HepG2 (cell line): Measurements from ENCODE around the gene CHCHD6. TPM values are rescaled to one million over a fixed set of nuclear protein-coding genes. Genes with fewer than 3 reads are reported as not detected.

ENCODE experiments used
- CHD4 ChIP-seq: fragments of 200-600 bp; sonication (generic); IDR thresholded peaks from 2 replicates; pipeline ENCODE4 v1.7.0; 2017; ENCODE audit warnings: mild to moderate bottlenecking, low read length, borderline replicate concordance
- GPN1 ChIP-seq: sonication (generic); formaldehyde crosslinking; IDR thresholded peaks from 2 replicates; pipeline ENCODE4 v1.5.1; 2020; ENCODE audit warnings: missing genetic modification reagents, borderline replicate concordance
- HOXA5 ChIP-seq: sonication (generic); formaldehyde crosslinking; IDR thresholded peaks from 2 replicates; pipeline ENCODE4 v1.4.0; 2020; ENCODE audit warnings: missing genetic modification reagents
- MTERF4 ChIP-seq: sonication (generic); formaldehyde crosslinking; IDR thresholded peaks from 2 replicates; pipeline ENCODE4 v1.8.0; 2023; ENCODE audit warnings: mild to moderate bottlenecking, missing genetic modification reagents
- MYPOP ChIP-seq: sonication (generic); formaldehyde crosslinking; IDR thresholded peaks from 2 replicates; pipeline ENCODE4 v1.8.1; 2023; ENCODE audit warnings: mild to moderate bottlenecking, moderate library complexity, missing genetic modification reagents
- SMAD9 ChIP-seq: sonication (generic); formaldehyde crosslinking; IDR thresholded peaks from 2 replicates; pipeline ENCODE4 v1.5.1; 2020; ENCODE audit warnings: mild to moderate bottlenecking, missing genetic modification reagents
- SOX13 ChIP-seq, 3 experiments: fragments of 450-650 bp in 1 of 3; sonication (generic) in 1 of 3; formaldehyde crosslinking in 1 of 3; IDR thresholded peaks in 2 of 3; conservative IDR thresholded peaks in 1 of 3; 2 replicates each; pipeline versions ENCODE4 v1.5.0 to v1.6.1; 2016 to 2020; ENCODE audit warnings: antibody characterized with exemption in 1 of 3, mild to moderate bottlenecking in 1 of 3, missing compliant biosample characterization in 1 of 3, missing genetic modification reagents in 1 of 3, moderate library complexity in 1 of 3
- STAT6 ChIP-seq: sonication (generic); formaldehyde crosslinking; IDR thresholded peaks from 2 replicates; pipeline ENCODE4 v1.4.0; 2020; ENCODE audit warnings: missing genetic modification reagents, mild to moderate bottlenecking, borderline replicate concordance
- ZFP91 ChIP-seq: sonication (generic); formaldehyde crosslinking; IDR thresholded peaks from 2 replicates; pipeline ENCODE4 v1.9.0; 2022; ENCODE audit warnings: missing genetic modification reagents, mild to moderate bottlenecking, borderline replicate concordance
- ZNF124 ChIP-seq: sonication (generic); formaldehyde crosslinking; IDR thresholded peaks from 2 replicates; pipeline ENCODE4 v1.4.0; 2020; ENCODE audit warnings: missing genetic modification reagents
- ZNF136 ChIP-seq: sonication (generic); formaldehyde crosslinking; IDR thresholded peaks from 2 replicates; pipeline ENCODE4 v1.8.1; 2022; ENCODE audit warnings: low read depth, mild to moderate bottlenecking, moderate library complexity, missing genetic modification reagents
- ZNF275 ChIP-seq: sonication (generic); formaldehyde crosslinking; IDR thresholded peaks from 2 replicates; pipeline ENCODE4 v1.8.0; 2022; ENCODE audit warnings: missing genetic modification reagents, mild to moderate bottlenecking, inconsistent platforms, borderline replicate concordance
- ZNF44 ChIP-seq: sonication (generic); formaldehyde crosslinking; IDR thresholded peaks from 2 replicates; pipeline ENCODE4 v1.5.1; 2020; ENCODE audit warnings: mild to moderate bottlenecking, missing genetic modification reagents
- ZNF468 ChIP-seq: sonication (generic); formaldehyde crosslinking; IDR thresholded peaks from 2 replicates; pipeline ENCODE4 v1.8.0; 2022; ENCODE audit warnings: mild to moderate bottlenecking, moderate library complexity, missing genetic modification reagents
- ZNF567 ChIP-seq: sonication (generic); formaldehyde crosslinking; IDR thresholded peaks from 2 replicates; pipeline ENCODE4 v1.8.1; 2023; ENCODE audit warnings: mild to moderate bottlenecking, missing genetic modification reagents, borderline replicate concordance
- ZZZ3 ChIP-seq: sonication (generic); formaldehyde crosslinking; IDR thresholded peaks from 2 replicates; pipeline ENCODE4 v1.4.0; 2020; ENCODE audit warnings: missing genetic modification reagents, mild to moderate bottlenecking, borderline replicate concordance
- polyA plus RNA-seq, 8 experiments: library from polyadenylated mRNA; depleted of rRNA in 3 of 8; stranded (reverse) in 7 of 8; unstranded in 1 of 8; fragments of >200 nt; fragmentation: Illumina TruSeq in 4 of 8; extraction: Trizol in 4 of 8; gene quantifications; 2 replicates each; pipeline versions ENCODE4 v1.2.1 to v1.2.3, GENCODE V29; 2011 to 2016; ENCODE audit warnings: low read depth in 4 of 8, missing spikeins in 1 of 8, mixed read lengths in 1 of 8; ENCODE audit not compliant: insufficient read depth in 1 of 8
- total RNA-seq, 5 experiments: library from RNA; depleted of rRNA; stranded (reverse); fragments of >200 nt; fragmentation: Illumina TruSeq; extraction: Trizol; gene quantifications; 2 replicates each; pipeline ENCODE4 v1.2.3, GENCODE V29; 2016; ENCODE audit warnings: low read depth in 1 of 5

The CHCHD6 gene
- total and polyA plus RNA-seq, 2 of the 13 experiments (the other 11 are each of a cell fraction or from before 2014, with no cell fraction given), result 20.3 to 20.8 TPM

- peak; percentile 37; the same call in 1 of the 2 replicates for TF ChIP-seq ZZZ3 (CRISPR knock-in tag)
- 0 out of 2 replicates have a peak, but pooled peaks have one; percentile 35 for TF ChIP-seq HOXA5 (CRISPR knock-in tag)
- no peak for TF ChIP-seq ZNF468 (CRISPR knock-in tag)
- no peak for TF ChIP-seq CHD4
- 0 out of 2 replicates have a peak, but pooled peaks have one; percentile 61 for TF ChIP-seq STAT6 (CRISPR knock-in tag)
- 0 out of 2 replicates have a peak, but pooled peaks have one; percentile 16 for TF ChIP-seq SMAD9 (CRISPR knock-in tag)
- TF ChIP-seq ZFP91 (CRISPR knock-in tag), result peak; percentile 84
- no peak for TF ChIP-seq ZNF44
- no peak; the same call in 1 of the 2 replicates for TF ChIP-seq ZNF124 (CRISPR knock-in tag)
- peak; percentile 48; the same call in 1 of the 2 replicates for TF ChIP-seq MYPOP
- no peak for TF ChIP-seq GPN1 (CRISPR knock-in tag)
- 0 out of 2 replicates have a peak, but pooled peaks have one; percentile 48 for TF ChIP-seq ZNF275 (CRISPR knock-in tag)
- TF ChIP-seq SOX13 (IDR thresholded peaks at IDR 0.05), result no peak
- TF ChIP-seq SOX13 (CRISPR knock-in tag; conservative IDR thresholded peaks at IDR 0.05 in 1 of 2, IDR thresholded peaks at IDR 0.05 in 1 of 2), result no peak
- TF ChIP-seq ZNF567 (CRISPR knock-in tag), result peak; percentile 98
- TF ChIP-seq MTERF4, result no peak
- no peak for TF ChIP-seq ZNF136
Measured at GRCh38 chr3:126703512-126704493, at the start of gene CHCHD6 (continued).
